ENCODE measurements around the gene BDKRB2.

BDKRB2 gene

DNA sequence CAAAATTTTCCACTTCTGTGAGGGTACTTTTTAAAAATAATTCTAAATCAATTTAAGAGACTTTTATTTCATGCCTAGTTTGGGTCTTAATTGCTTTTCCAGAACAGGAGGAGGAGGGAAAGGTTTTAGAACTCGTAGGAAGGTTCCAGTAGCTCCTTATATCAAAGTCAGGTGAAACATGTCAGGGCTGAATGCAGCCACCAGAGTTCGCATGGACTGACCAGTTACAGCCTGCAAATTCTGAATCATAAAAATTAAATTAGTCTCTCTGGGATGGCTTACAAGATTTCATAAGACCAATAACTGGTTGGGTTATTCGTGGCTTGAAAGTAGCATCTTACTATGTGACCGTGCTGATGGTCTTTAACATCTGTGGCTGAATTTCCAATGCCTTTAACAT is 51.8 kb downstream of the BDKRB2 start:
- in situ Hi-C loops (cut with HindIII; ENCODE audit: low sequenced_read_pairs) = no loop called here
- no peak for DNase-seq (ENCODE audit: low read depth)
- TF ChIP-seq, protein P1, sequence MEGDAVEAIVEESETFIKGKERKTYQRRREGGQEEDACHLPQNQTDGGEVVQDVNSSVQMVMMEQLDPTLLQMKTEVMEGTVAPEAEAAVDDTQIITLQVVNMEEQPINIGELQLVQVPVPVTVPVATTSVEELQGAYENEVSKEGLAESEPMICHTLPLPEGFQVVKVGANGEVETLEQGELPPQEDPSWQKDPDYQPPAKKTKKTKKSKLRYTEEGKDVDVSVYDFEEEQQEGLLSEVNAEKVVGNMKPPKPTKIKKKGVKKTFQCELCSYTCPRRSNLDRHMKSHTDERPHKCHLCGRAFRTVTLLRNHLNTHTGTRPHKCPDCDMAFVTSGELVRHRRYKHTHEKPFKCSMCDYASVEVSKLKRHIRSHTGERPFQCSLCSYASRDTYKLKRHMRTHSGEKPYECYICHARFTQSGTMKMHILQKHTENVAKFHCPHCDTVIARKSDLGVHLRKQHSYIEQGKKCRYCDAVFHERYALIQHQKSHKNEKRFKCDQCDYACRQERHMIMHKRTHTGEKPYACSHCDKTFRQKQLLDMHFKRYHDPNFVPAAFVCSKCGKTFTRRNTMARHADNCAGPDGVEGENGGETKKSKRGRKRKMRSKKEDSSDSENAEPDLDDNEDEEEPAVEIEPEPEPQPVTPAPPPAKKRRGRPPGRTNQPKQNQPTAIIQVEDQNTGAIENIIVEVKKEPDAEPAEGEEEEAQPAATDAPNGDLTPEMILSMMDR (IDR thresholded peaks at IDR 0.05; ENCODE audit: low read depth, low read length, missing control alignments) = no peak
- no peak overlapping the region for H3K4me3 ChIP-seq (ENCODE audit: low read depth, low read length)

DNA sequence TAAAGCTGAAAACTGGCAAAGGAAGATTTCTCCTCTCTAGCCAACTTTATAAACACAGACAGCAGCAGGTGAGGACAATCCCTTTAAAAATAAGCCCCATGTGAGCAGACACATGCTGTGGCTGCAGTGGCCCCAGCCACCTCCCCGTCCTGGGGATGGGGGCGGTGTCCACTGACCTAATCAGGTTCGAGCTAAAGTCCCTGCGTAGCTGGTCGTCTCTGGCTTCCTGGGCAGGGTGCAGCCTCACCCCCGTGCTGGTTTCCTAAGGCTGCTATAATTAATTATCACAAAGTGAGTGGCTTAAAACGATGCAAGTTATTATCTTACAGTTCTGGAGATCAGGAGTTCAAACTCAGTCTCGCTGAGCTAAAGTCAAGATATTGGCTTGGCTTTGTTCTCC is 52.4 kb downstream of the BDKRB2 start:
- H3K4me3 ChIP-seq (ENCODE audit: low read depth, low read length) = no peak overlapping the region
- TF ChIP-seq, protein P1 (IDR thresholded peaks at IDR 0.05; ENCODE audit: low read depth, low read length, missing control alignments) = no peak
- DNase-seq (ENCODE audit: low read depth) = no peak
- in situ Hi-C loops (cut with HindIII; ENCODE audit: low sequenced_read_pairs) = no loop called here

DNA sequence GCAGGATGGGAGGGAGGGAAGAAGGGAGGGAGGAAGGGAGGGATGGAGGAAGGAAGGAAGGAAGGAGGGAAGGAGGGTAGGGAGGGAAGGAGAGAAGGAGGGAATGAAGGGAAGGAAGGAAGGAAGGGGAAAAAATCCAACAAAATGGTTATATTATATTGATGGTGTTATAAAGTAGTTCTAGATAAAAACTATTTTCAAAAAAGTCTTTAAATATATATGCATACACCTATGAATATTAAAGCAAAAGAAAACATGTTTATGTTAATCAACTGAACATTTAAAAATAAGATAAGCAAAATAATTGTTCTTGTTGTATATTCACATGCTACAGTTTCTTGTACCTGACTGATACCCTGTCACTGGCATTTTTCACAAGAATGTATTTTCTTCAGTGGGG is 53.3 kb downstream of the BDKRB2 start:
- TF ChIP-seq, protein P1 (IDR thresholded peaks at IDR 0.05; ENCODE audit: low read depth, low read length, missing control alignments) = no peak

DNA sequence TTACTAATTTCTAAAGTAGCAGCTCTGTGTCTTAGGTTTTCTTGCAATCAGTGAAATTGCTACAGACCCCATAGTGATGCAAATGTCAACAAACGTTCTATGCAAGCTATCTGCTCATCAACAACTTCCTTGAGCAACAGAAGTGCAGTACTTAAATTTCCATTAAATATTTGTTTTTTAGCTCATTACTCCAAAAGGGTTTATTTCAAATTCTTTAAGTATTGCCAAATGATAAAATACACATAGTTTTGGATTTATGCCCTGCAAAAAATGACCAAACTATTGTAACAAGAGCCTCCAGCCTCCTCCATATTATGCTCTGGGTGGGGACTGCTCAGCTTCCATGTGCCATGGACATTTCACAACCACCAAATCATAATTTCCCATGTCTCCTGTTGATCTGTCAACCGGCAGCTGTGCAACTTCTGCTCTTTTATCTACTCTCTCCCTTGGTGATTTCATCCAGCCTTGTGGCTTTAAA is 55.7 kb downstream of the BDKRB2 start:
- H3K4me3 ChIP-seq (ENCODE audit: low read depth, low read length) = no peak overlapping the region
- TF ChIP-seq, protein P1 (IDR thresholded peaks at IDR 0.05; ENCODE audit: low read depth, low read length, missing control alignments) = no peak
- DNase-seq (ENCODE audit: low read depth) = no peak
- in situ Hi-C loops (cut with HindIII; ENCODE audit: low sequenced_read_pairs) = no loop called here

More for the DNA sequence above, 53.3 kb downstream of the BDKRB2 start:
- DNase-seq (ENCODE audit: low read depth) = no peak
- H3K4me3 ChIP-seq (ENCODE audit: low read depth, low read length) = no peak overlapping the region
- in situ Hi-C loops (cut with HindIII; ENCODE audit: low sequenced_read_pairs) = no loop called here

DNA sequence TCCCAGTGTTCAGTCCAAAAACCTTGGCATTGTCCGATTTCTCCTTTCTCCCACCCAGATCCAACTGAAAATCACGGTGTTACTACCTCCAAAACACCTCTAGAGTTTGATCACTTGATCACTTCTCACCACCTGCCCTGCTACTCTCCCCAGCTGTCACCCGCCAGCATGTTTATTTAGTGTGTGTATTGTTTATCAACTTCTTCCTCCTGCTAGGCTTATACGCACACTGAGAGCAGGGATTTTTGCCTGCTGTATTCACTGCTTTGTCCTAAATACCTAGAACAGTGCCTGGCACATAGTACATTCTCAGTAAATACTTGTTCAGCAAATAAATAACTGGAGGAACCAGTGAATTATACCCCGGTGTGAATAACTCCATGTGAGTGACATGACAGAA is 56.4 kb downstream of the BDKRB2 start:
- in situ Hi-C loops (cut with HindIII; ENCODE audit: low sequenced_read_pairs) = no loop called here
- H3K4me3 ChIP-seq (ENCODE audit: low read depth, low read length) = no peak overlapping the region
- DNase-seq (ENCODE audit: low read depth) = no peak
- TF ChIP-seq, protein P1 (IDR thresholded peaks at IDR 0.05; ENCODE audit: low read depth, low read length, missing control alignments) = no peak

DNA sequence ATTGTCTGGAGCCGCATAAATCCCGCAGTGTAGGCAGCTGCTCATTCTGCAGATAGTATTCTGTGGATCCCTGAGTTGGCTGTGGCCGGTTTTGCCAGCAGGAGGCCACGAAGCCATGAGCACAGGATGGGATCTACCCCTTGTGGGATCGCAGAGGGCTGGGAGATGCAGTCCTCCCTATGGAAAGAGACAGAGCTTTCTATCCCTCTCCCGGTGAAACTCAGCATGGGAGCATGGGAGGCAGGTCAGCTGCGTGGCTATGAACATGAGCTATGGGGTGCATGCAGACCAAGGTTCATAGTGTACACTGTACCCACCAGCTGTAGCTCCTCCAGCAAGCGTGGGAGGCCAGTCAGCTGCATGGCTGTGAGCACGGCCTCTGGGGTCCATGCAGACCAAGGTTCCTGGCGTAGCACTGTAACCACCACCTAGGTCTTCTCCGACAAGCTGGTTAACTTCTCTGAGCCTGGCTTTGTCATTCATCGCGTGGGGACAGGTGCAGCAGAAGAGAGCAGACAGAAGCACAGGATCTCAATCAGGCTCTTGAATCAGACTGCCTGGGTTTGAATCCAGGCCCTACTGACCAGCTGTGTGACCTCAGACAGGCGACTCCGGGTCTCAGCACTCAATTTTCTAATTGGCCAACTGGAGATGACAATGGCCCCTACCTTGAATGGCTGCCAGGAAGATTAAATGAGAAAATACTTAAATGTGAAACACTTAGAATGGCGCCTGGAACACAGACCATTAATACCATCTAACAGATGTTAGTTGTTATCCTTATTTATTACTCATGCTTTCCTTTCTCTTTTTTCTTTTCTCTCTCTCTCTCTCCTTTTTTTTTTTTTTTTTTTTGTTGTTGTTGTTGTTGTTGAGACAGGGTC is 57.4 kb downstream of the BDKRB2 start:
- in situ Hi-C loops (cut with HindIII; ENCODE audit: low sequenced_read_pairs) = no loop called here
- TF ChIP-seq, protein P1 (IDR thresholded peaks at IDR 0.05; ENCODE audit: low read depth, low read length, missing control alignments) = no peak

More for the DNA sequence above, 57.4 kb downstream of the BDKRB2 start:
- no peak overlapping the region for H3K4me3 ChIP-seq (ENCODE audit: low read depth, low read length)
- DNase-seq (ENCODE audit: low read depth) = no peak

All from astrocyte of the cerebellum (primary cell).